ENCODE results near the gene ADAT3.
A peak's percentile ranks its signal among the peaks of the same experiment; 100 is the strongest.
"Not testable (repeated sequence)": the region's sequence is repeated elsewhere in the genome, so short reads cannot be mapped to it uniquely, and the experiment has no call there.

The ADAT3 gene

GRCh38 chr19:1882786-1883692, 22.2 kb upstream of the ADAT3 start:
- no peak for DNase-seq (ENCODE audit: low read depth in 2 of 2)

DNA sequence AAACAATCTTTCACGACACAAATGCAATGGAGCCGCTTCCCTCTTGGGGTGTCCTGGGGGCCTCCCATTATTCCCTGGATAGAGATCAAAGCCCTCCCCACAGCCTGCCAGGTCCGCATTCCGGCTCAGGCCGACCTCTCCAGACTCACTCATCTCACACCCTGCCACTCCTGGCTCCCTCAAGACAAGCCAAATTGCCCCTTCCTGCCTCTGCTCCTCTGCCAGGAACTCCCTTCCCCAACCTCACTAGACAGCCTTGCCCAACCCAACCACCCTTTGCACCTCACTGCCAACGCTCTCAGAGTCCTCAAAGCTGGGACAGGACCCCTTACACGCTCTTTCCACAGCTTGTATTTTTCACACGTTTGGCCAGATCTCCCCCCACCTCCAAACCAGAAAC, 21.4 kb upstream of the ADAT3 start:
- no peak for DNase-seq (ENCODE audit: low read depth in 2 of 2)

DNA sequence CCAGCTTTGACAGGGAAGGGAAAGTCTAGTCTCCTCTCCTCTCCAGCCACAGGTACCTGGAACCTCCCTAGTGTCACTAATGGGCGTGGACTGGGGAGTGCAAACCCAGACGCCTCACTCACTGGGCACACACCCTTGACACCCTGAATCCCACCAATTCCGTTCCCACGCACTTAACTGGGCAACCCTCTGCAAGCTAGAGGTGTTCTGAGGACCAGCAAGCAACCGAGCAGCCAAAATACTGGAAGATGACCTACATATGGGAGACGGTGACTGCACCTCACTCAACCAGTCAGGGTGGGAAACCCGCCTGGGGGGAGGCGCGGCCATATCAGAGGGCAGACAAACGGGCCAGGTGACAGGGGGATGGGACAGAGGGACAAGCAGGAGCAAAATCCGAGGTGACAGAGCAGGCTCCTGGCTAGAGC, 20.9 kb upstream of the ADAT3 start:
- DNase-seq (ENCODE audit: low read depth in 2 of 2): no peak

DNA sequence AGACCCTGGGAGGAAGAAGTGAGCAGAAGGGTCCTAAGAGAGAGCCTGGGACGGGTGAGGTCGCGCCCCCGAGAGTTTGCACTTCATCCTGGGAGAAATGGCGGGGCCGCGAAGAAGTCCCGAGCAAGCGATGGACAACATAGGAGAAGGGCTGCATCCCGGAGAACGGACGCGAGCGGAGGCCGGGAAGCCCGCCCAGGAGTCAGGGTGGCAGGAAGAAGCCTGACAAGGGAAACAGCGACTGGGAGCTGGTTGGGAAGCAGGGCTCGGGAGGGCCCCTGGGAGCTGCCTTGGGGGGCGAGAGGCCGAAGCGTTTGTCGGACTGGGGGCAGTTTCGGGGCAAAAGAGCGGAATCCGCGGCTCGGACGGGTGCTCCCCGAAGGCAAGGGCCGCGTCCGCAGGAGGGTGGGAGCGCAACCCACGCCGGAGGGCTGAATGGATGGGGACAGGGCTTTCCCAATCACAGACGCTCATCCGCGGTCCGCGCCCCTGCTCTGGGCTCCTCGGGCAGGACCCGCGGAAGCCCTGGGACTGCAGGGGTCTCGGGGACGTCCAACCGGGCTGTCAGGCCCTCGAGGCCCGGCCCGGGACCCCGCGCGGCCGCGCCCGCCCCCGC, 20.4 kb upstream of the ADAT3 start:
- DNase-seq (ENCODE audit: low read depth in 2 of 2): no peak

DNA sequence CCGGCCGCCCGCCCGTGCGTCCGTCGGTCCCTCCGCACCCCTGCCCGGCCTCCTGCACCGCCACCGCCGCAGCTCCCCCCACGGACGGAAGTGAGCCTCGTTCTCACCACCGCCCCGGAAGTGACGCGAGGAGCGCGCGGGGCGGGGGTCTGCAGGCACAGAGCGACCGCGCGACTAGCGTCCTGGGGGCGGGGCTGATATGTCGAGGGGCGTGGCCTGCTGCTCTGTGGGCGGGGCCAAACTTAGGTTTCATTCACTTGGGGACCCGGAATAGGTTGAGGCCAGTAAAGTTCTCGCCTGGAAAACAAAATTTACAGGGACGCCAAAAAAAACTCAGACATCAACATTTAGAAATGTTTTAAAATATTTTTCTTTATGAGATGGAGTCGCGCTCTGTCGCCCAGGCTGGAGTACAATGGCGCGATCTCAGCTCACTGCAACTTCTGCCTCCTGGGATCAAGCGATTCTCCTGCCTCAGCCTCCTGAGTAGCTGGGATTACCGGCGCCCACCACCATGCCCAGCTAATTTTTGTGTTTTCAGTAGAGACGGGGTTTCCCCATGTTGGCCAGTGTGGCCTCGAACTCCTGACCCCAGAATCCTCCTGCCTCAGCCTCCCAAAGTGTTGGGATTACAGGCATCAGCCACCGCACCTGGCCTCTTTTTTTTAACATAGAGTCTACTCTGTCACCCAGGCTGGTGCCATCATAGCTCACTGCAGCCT, 19.6 kb upstream of the ADAT3 start, which contains the start of gene ABHD17A:
ABHD17A (minus strand) TSS at position 99 of the 722 bp plus-strand sequence. CDS start 3,930 bp downstream, outside the sequence.
- peak; percentile 92 to 96 for DNase-seq (ENCODE audit: low read depth in 2 of 2)

DNA sequence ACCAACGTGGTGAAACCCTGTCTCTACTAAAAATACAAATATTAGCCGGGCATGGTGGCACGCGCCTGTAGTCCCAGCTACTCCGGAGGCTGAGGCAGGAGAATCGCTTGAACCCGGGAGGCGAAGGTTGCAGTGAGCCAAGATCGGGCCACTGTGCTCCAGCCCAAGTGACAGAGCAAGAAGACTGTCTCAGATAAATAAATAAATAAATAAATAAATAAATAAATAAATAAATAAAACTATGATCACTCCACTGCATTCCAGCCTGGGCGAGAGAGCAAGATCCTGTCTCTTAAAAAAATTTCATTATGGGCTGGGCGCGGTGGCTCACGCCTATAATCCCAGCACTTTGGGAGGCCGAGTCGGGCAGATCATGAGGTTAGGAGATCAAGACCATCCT, 18.8 kb upstream of the ADAT3 start:
- not testable (repeated sequence) for DNase-seq (ENCODE audit: low read depth in 2 of 2)

DNA sequence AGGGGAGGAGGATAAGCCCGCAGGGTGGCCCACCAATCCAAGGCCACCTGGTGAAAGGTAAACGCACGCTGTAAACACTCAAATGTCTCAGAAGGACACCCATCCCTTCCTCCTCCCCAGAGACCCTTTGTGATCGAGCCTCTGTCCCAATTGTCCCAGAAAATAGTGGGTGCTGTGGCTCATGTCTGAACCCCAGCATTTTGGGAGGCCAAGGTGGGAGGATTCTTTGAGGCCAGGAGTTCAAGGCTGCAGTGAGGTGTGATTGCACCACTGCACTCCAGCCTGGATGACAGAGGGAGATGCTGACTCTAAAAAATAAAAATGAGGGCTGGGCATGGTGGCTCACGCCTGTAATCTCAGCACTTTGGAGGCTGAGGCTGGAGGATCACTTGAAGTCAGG, 16.8 kb upstream of the ADAT3 start:
- DNase-seq (ENCODE audit: low read depth in 2 of 2): no peak

DNA sequence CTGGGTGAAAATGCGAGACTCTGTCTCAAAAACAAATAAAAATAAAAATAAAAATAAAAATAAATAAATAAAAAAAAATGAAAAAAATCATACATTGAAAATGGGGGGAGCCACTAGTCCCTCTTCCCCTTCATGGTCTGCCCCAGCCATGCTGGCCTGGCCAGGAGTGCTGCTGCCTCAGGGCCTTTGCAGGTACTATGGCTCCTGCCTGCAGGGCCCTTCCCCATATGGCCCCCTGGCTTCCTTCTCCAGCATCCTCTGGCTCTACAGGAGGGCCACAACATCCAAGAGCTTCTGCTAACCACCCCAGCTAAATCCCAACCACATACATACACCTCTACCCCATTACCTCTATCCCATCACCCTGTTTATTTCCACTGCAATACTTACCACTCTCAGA, 15.3 kb upstream of the ADAT3 start:
- DNase-seq (ENCODE audit: low read depth in 2 of 2): no peak

DNA sequence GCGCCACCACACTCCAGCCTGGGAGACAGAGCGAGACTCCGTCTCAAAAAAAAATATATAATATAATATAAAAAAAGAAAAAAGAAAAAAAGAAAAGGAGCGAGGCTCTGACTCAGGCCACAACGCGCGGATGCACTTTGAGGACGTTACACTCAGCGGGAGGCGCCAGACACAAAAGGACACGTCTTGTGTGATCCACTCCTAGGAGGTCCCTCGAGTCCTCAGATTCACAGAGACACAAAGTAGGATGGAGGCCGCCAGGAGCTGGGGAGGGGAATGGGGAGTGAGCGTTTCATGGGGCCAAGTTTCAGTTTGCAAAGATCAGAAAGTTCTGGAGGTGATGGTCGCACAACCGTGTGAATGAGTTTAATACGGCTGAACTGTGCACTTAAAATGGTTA, 11.4 kb upstream of the ADAT3 start:
- DNase-seq (ENCODE audit: low read depth in 2 of 2): no peak

- DNase-seq (ENCODE audit: low read depth in 2 of 2): no peak
Observed at GRCh38 chr19:1896508-1896907, 8.7 kb upstream of the ADAT3 start.

DNA sequence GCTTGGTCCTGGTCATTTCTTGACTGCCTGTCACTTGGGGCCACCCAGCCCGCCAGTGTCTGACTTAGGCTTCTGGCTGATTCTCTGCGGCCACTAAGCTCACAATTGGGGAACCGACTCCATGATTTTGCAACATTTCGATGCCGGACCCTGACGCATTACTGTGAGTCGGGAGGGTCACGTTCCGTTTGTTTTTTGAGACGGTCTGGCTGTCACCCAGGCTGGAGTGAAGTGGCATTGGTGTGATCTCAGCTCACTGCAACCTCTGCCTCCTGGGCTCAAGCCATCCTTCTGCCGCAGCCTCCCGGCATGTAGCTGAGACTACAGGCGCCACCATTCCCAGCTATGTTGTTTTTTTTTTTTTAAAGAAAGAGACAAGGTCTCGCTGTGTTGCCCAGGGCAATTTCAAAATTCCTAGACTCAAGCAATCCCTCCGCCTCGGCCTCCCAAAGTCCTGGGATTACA, 3.2 kb upstream of the ADAT3 start:
- no peak for DNase-seq (ENCODE audit: low read depth in 2 of 2)

DNA sequence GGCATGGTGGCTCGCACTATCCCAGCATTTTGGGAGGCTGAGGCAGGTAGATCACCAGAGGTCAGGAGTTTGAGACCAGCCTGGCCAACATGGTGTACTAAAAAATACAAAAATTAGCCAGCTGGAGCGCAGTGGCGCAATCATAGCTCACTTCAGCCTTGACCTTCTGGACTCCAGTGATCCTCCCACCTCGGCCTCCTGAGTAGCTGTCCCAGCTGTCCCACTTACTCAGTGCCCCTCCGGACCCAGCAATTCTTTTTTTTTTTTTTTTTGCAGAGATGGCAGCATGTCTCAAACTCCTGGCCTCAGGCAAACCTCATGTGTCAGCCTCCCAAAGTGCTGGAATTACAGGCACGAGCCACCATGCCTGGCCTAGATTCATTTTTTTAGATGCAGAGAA, 2.3 kb upstream of the ADAT3 start:
- DNase-seq (ENCODE audit: low read depth in 2 of 2): no peak

- no peak for DNase-seq (ENCODE audit: low read depth in 2 of 2)
Observed at GRCh38 chr19:1904860-1905109, 414 bp upstream of the ADAT3 start.

- DNase-seq (ENCODE audit: low read depth in 2 of 2): no peak
Observed at GRCh38 chr19:1905863-1906375, 720 bp downstream of the ADAT3 start.

DNA sequence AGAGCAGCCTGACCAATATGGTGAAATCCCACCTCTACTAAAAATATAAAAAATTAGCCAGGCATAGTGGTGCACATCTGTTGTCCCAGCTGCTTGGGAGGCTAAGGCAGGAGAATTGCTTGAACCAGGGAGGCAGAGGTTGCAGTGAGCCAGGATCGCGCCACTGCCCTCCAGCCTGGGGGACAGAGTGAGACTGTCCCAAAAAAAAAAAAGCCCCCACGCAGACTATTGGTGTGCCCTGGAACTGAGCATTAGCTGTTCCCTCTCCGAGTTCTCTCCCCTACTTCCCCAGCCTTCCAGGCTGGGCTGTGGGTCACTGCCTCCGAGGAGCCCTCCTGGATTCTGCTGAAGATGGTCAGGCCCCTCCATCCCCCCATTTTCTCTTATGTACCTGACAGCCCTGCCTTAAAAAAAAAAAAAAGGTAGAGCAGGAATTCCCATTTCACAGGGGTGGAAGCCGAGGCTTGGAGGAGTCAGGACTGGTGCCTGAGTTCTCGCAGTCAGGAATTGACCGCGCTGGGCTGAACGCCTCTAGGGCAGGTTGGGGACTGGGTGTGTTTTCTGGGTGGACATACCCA, 1.9 kb downstream of the ADAT3 start:
- DNase-seq (ENCODE audit: low read depth in 2 of 2): no peak

- DNase-seq (ENCODE audit: low read depth in 2 of 2): no peak
Observed at GRCh38 chr19:1907563-1908363, 2.6 kb downstream of the ADAT3 start.

- no peak for DNase-seq (ENCODE audit: low read depth in 2 of 2)
Observed at GRCh38 chr19:1908364-1908678, 3.1 kb downstream of the ADAT3 start.

GRCh38 chr19:1909761-1910080, 4.5 kb downstream of the ADAT3 start:
- no peak for DNase-seq (ENCODE audit: low read depth in 2 of 2)

DNA sequence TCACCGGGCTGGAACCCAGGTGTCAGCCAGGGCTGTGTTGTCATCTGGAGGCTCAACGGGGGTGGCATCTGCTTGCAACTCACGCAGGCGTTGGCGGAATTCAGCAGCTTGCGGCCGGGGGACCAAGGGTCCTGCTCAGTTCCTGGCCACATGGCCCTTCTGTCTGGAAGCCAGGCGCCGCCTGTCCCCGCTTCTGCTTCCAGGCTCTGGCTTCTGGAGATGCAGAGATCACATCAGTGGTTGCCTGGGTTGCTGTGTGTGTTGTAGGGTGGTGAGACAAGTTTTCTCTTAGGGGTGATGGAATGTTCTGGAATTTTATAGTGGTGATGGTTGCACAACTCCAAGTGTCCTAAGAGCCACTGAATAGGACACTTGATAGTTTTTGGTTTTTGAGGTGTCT, 5.0 kb downstream of the ADAT3 start:
- no peak for DNase-seq (ENCODE audit: low read depth in 2 of 2)

DNA sequence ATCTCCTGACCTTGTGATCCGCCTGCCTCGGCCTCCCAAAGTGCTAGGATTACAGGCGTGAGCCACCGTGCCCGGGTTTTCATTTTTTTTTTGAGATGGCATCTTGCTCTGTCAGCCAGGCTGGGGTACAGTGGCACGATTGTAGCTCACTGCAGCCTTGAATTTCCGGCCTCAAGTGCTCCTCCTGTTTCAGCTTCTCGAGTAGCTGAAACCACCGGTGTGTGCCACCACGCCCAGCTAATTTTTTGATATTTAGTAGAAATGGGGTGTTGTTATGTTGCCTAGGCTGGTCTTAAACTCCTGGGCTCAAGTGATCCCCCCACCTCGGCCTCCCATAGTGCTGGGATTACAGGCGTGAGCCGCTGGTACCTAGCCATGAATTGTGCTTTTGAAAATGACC, 5.9 kb downstream of the ADAT3 start:
- DNase-seq (ENCODE audit: low read depth in 2 of 2): no peak

- no peak for DNase-seq (ENCODE audit: low read depth in 2 of 2)
Observed at GRCh38 chr19:1911995-1912394, 6.8 kb downstream of the ADAT3 start.

Measured in stimulated activated CD4-positive, alpha-beta T cell treated with anti-CD3 and anti-CD28 coated beads, Interleukin-4, amount 100 ng/mL, for 48 hours (primary cell).